ENCODE measurements around the gene TSPAN15.

The TSPAN15 gene

GRCh38 chr10:69489506-69490090 lies 38.3 kb downstream of the TSPAN15 start:
- no peak for DNase-seq

- no peak for DNase-seq
Measured at GRCh38 chr10:69490876-69491275, 39.6 kb downstream of the TSPAN15 start.

- no peak for DNase-seq
Measured at GRCh38 chr10:69491611-69492010, 40.3 kb downstream of the TSPAN15 start.

- DNase-seq, result no peak
Measured at GRCh38 chr10:69492091-69492745, 41.0 kb downstream of the TSPAN15 start.

GRCh38 chr10:69492746-69493462 lies 41.6 kb downstream of the TSPAN15 start:
- no peak for DNase-seq

DNA sequence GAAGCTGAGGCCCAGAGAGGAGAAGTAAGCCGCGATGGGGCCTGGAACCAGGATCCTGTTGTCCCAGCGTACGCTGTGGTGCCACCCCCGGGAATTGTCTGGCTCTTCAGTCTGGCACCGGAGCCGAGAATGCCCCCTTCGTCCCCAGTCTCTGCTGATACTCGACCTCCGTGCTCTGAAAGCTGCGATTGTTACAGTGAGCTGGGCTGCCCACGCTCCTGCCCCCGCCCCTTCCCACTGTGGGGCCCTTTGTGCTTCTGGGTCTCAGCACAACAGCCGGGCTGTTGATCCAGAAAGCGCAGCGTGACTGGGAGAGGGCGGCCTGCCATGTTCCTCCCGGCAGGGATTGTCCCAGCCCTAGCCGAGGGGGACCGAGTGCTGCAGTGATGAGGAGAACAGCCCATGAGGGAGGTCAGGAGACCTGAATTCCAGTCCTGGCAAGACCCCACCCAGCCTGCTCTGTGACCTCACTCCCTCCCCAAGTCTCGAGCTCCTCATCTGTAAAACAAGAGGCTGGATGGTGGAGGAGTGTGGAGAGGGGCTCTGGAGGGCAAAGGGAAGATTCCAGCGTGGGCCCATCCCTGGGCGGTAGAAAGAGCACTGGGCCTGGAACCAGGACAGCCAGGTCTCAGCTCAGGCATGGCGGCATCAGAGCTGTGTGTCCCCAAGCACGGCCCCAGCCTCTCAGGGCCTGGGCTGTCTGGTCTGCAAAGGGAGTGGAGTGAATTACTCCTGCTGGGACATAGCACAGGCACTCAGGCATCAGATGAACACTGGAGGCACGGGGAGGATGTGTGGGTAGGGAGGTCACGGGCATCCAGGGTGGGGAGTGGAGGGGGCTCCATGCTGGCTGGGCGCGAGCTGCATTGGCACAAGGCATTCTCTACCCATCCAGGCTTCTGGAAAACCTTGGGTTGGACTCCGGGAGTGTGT lies 43.6 kb downstream of the TSPAN15 start:
- no peak for DNase-seq

DNA sequence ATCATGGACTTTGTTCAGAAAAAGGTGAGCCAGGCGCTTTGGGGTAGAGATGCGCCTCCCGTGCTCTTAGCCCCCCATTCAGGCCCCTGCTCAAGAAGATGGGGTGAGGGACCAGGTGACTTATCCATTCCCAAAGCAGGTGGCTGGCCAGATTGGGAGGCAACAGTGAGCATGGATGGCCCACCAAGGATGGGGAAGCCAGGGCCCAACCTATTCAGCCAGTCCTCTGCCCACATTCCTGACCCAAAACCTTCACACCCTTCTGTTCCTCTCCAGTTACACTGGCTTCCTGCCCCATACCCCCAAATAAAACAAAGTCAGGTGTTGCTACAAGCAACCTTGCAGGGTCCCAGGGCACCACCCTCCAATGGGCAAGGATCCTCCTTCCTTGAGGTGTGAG lies 44.4 kb downstream of the TSPAN15 start:
- no peak for DNase-seq

DNA sequence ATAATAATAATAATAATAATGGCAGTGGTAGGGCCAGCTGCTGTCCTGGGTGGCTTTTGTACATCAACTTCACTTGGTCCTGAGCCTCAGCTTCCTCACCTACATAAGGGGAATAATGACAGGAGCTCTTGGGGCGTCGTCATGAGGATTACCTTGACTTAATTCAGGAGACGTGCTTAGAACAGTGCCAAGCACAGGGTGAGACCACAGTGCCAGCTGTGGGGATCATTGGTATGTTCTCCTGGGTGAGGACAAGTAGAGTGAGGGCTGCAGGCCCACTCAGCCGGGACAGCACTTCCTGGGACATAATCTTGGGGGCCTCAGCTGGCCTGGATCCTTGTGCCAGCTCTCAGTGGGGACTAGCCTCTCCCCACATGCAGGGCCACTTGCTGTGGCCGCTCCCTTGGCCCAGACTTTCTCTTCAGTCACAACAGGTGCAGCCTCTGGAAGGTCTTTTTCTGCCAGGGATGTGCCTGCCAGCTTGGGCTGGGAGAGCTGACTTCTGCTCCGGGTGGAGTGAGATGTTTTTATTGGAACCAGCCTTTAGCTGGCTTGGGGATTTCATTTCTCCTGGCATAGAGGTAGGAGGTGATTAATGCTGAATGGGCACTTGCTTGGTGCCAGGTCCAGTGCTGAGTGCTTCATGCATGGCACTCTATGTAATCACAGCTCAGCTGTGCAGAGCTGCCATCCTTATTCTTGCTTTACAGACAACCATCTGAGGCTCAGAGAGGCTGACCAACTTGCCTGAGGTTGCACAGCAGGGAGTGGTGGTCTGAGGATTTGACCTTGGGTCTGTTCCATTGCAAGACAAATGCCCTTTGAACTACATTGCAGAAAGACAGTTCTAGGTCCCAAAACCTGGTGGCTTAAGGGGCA lies 45.3 kb downstream of the TSPAN15 start:
- DNase-seq, result no peak

DNA sequence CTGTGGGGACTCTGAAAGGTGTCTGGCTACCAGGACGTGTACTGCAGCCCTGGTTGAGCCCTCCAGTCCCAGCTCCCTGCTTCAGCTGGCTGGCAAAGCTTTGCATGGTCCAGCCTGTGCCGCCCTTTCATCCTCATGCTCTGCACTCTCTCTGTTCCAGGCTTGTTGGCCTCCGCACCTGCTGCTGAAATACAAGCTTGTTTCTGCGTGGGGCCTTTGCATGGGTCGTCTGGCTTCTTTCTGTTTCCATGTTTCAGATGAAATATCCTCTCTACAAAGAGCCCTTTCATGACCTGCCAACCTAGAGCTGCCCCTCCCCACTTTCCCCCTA lies 45.9 kb downstream of the TSPAN15 start:
- no peak for DNase-seq

DNA sequence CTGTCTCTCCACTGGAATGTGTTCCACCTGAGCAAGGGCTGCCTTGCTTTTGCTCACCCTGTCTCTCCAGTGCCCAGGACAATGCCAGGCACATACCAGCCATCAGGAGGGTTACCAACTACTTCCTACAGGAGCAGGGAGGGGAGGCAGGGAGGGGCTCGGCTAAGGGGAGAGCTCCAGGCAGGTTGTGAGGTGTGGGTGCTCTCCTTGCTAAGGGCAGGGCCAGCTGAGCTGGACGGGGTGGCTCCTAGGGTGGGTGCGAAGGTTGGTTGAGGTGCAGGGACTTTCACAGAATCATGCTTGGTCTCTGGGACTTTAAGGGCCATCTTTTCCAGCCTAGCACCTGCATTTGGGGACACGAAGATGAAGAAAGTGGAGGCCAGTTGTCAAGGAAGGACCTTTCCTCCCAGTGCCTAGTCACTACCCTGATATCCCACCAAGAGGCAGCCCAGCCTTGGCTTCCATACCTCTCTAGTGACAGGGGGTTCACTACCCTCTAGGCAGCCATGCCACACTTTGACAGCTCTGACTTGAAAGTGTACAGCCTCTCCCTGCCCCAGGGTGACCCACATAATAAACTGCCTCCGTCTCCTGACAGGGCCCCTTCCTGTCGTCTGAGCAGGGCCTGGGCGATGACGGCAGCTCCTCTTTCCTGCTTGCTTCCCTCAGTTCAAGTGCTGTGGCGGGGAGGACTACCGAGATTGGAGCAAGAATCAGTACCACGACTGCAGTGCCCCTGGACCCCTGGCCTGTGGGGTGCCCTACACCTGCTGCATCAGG lies 46.5 kb downstream of the TSPAN15 start:
- DNase-seq, result no peak

GRCh38 chr10:69498711-69499471 lies 47.6 kb downstream of the TSPAN15 start:
- DNase-seq, result no peak

- no peak for DNase-seq
Measured at GRCh38 chr10:69499726-69500689, 48.7 kb downstream of the TSPAN15 start.

- DNase-seq, result no peak
Measured at GRCh38 chr10:69500864-69501468, 49.7 kb downstream of the TSPAN15 start.

- no peak for DNase-seq
Measured at GRCh38 chr10:69501657-69502056, 50.4 kb downstream of the TSPAN15 start.

- DNase-seq, result no peak
Measured at GRCh38 chr10:69502589-69502988, 51.3 kb downstream of the TSPAN15 start.

GRCh38 chr10:69503001-69503895 lies 52.0 kb downstream of the TSPAN15 start:
- DNase-seq, result no peak

GRCh38 chr10:69503896-69504265 lies 52.6 kb downstream of the TSPAN15 start:
- no peak for DNase-seq

Measured in activated T-cell treated with anti-CD3 and anti-CD28 coated beads for 4 hours (primary cell).